Measurements from ENCODE around the gene PCDH9. TPM values are rescaled to one million over a fixed set of nuclear protein-coding genes. Genes with fewer than 3 reads are reported as not detected.

The PCDH9 gene
- total RNA-seq, 1 donor from 2014 or later = 33.8 TPM

DNA sequence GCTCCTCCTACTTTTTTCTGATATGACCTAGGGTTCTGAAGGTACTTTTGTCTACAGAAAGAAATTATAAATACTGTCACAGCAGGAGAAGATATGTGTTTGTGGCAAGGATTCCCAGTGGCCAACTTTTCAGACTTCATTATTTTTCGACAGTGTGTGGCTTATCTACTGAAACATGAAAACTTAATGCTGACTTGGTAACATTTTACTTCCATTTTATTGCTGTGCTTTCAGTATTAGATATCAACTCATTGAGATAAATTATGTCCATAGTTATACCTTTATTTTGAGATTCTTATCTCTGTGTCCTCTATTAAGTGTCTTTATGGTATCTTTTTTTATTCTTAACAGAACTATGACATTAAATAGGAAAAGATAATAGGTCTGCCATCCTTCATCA is 700.0 kb downstream of the PCDH9 start:
- no peak for DNase-seq (ENCODE audit: extremely low spot score, unreplicated experiment)
- Mint-ChIP-seq H3K4me1 (ENCODE audit: unreplicated experiment) (peaks cover 43% of the 10 kb centered on the region), H3K27ac (ENCODE audit: unreplicated experiment) (no peak overlapping the region), H3K27me3 (ENCODE audit: unreplicated experiment) (no peaks in the 10 kb centered on the region), H3K9me3 (ENCODE audit: unreplicated experiment) (peaks cover 9% of the 10 kb centered on the region), H3K4me3 (ENCODE audit: unreplicated experiment) (no peak overlapping the region), H3K36me3 (ENCODE audit: unreplicated experiment) (no peaks in the 10 kb centered on the region)
- TF ChIP-seq, protein P1, sequence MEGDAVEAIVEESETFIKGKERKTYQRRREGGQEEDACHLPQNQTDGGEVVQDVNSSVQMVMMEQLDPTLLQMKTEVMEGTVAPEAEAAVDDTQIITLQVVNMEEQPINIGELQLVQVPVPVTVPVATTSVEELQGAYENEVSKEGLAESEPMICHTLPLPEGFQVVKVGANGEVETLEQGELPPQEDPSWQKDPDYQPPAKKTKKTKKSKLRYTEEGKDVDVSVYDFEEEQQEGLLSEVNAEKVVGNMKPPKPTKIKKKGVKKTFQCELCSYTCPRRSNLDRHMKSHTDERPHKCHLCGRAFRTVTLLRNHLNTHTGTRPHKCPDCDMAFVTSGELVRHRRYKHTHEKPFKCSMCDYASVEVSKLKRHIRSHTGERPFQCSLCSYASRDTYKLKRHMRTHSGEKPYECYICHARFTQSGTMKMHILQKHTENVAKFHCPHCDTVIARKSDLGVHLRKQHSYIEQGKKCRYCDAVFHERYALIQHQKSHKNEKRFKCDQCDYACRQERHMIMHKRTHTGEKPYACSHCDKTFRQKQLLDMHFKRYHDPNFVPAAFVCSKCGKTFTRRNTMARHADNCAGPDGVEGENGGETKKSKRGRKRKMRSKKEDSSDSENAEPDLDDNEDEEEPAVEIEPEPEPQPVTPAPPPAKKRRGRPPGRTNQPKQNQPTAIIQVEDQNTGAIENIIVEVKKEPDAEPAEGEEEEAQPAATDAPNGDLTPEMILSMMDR (IDR thresholded peaks at IDR 0.05) = no peak

DNA sequence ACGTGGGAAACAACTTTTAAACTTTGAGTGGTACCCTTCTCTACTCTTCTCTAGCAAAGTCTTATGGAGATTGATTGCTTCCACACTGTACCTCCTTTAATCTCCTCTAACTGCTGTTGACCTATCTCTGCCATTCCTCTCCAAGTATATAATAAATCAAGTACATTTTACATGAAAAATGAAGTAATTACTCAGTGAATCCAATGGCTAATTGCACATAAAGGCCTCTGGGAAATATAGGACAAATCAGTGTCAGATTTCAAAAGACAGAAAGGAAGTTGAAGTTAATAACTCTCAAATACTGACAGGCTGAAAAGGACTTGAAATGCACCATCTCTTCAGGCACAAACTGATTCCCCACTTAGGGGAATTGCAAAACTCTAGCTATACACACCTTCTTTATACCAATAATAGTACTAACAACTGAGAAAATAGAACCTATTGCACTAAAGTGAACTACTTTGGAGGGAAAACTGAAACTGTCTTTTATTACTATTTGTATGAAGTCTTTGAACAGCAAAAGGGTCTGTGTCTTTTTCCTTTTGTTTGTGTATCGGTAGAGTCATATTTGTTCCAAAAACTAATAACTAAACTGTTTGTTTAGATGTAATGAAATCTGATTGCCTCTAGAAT is 701.1 kb downstream of the PCDH9 start:
- H3K4me1 Mint-ChIP-seq (ENCODE audit: unreplicated experiment) = peaks cover 39% of the 10 kb centered on the region
- H3K4me3 Mint-ChIP-seq (ENCODE audit: unreplicated experiment) = no peak overlapping the region
- H3K27me3 Mint-ChIP-seq (ENCODE audit: unreplicated experiment) = no peaks in the 10 kb centered on the region
- no peak for DNase-seq (ENCODE audit: extremely low spot score, unreplicated experiment)
- H3K36me3 Mint-ChIP-seq (ENCODE audit: unreplicated experiment) = no peaks in the 10 kb centered on the region
- H3K9me3 Mint-ChIP-seq (ENCODE audit: unreplicated experiment) = peaks cover 9% of the 10 kb centered on the region
- no peak overlapping the region for H3K27ac Mint-ChIP-seq (ENCODE audit: unreplicated experiment)
- TF ChIP-seq, protein P1 (IDR thresholded peaks at IDR 0.05) = no peak

GRCh38 chr13:66528180-66528579 is 702.0 kb downstream of the PCDH9 start:
- no peaks in the 10 kb centered on the region for H3K36me3 Mint-ChIP-seq (ENCODE audit: unreplicated experiment)
- no peak overlapping the region for H3K27ac Mint-ChIP-seq (ENCODE audit: unreplicated experiment)
- TF ChIP-seq, protein P1 (IDR thresholded peaks at IDR 0.05) = no peak
- DNase-seq (ENCODE audit: extremely low spot score, unreplicated experiment) = no peak
- H3K4me3 Mint-ChIP-seq (ENCODE audit: unreplicated experiment) = no peak overlapping the region
- H3K27me3 Mint-ChIP-seq (ENCODE audit: unreplicated experiment) = no peaks in the 10 kb centered on the region
- H3K4me1 Mint-ChIP-seq (ENCODE audit: unreplicated experiment) = peaks cover 35% of the 10 kb centered on the region
- H3K9me3 Mint-ChIP-seq (ENCODE audit: unreplicated experiment) = peaks cover 6% of the 10 kb centered on the region

- peaks cover 15% of the 10 kb centered on the region for H3K4me1 Mint-ChIP-seq (ENCODE audit: unreplicated experiment)
- no peaks in the 10 kb centered on the region for H3K27me3 Mint-ChIP-seq (ENCODE audit: unreplicated experiment)
- TF ChIP-seq, protein P1 (IDR thresholded peaks at IDR 0.05) = no peak
- peaks cover 2% of the 10 kb centered on the region for H3K36me3 Mint-ChIP-seq (ENCODE audit: unreplicated experiment)
- no peak overlapping the region for H3K27ac Mint-ChIP-seq (ENCODE audit: unreplicated experiment)
- no peaks in the 10 kb centered on the region for H3K9me3 Mint-ChIP-seq (ENCODE audit: unreplicated experiment)
- no peak for DNase-seq (ENCODE audit: extremely low spot score, unreplicated experiment)
- no peak overlapping the region for H3K4me3 Mint-ChIP-seq (ENCODE audit: unreplicated experiment)
These were observed 709.4 kb downstream of the PCDH9 start for GRCh38 chr13:66520511-66521355.

DNA sequence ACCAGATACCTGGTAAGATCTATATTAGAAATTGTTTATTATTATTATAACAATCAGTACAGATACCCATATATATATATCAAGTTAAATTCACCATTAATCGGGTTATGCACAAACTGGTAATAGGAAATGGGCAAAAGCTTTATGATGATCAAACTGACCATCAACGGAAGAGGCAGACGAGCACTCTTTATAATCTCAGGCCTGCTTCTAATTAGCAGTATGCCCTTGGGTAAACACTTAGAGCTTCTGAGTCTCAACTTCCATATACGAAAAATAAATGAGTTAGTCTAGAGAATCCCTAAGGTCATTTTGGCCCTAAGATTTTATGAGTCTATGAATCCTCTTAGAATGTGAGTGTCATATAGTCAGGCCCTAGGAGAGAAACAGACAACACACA is 710.9 kb downstream of the PCDH9 start:
- Mint-ChIP-seq H3K9me3 (ENCODE audit: unreplicated experiment) (no peaks in the 10 kb centered on the region), H3K4me3 (ENCODE audit: unreplicated experiment) (no peak overlapping the region), H3K36me3 (ENCODE audit: unreplicated experiment) (peaks cover 2% of the 10 kb centered on the region), H3K4me1 (ENCODE audit: unreplicated experiment) (peaks cover 12% of the 10 kb centered on the region), H3K27me3 (ENCODE audit: unreplicated experiment) (no peaks in the 10 kb centered on the region), H3K27ac (ENCODE audit: unreplicated experiment) (no peak overlapping the region)
- no peak for DNase-seq (ENCODE audit: extremely low spot score, unreplicated experiment)
- TF ChIP-seq, protein P1 (IDR thresholded peaks at IDR 0.05) = no peak
